Astrocyte (in vitro differentiated cells and primary cell): ENCODE data around the gene C19orf53. TPM values are rescaled to one million over a fixed set of nuclear protein-coding genes. Genes with fewer than 3 reads are reported as not detected.

Experiments used
- DNase-seq: peaks from one replicate; pipeline ENCODE4 v3.0.0-alpha.2; 2010; ENCODE audit warnings: low read depth
- FAIRE-seq: peaks from 2 replicates; lab custom pipeline; 2011; peaks lifted over from hg19 to GRCh38; lab: Jason Lieb, UNC
- H2AFZ ChIP-seq: 2 replicates; pipeline ENCODE4 v1.6.0; 2012; ENCODE audit warnings: low read depth, low read length, inconsistent platforms
- H3K27ac ChIP-seq: 2 replicates; pipeline ENCODE4 v1.5.1; 2011; ENCODE audit warnings: low read depth, low read length, inconsistent platforms
- H3K27me3 ChIP-seq: 2 replicates; pipeline ENCODE4 v1.6.0; 2011; ENCODE audit warnings: low read length, inconsistent platforms; ENCODE audit not compliant: insufficient read depth
- H3K36me3 ChIP-seq: 2 replicates; pipeline ENCODE4 v1.5.1; 2011; ENCODE audit warnings: low read length, inconsistent platforms; ENCODE audit not compliant: insufficient read depth
- H3K4me1 ChIP-seq: 2 replicates; pipeline ENCODE4 v1.5.1; 2011; ENCODE audit warnings: low read length, inconsistent platforms; ENCODE audit not compliant: insufficient read depth
- H3K4me2 ChIP-seq: 2 replicates; pipeline ENCODE4 v1.6.0; 2012; ENCODE audit warnings: low read length, inconsistent platforms
- H3K4me3 ChIP-seq: 2 replicates; pipeline ENCODE4 v1.5.1; 2011; ENCODE audit warnings: low read depth, mild to moderate bottlenecking, low read length, inconsistent platforms; ENCODE audit not compliant: insufficient read depth
- H3K79me2 ChIP-seq: 2 replicates; pipeline ENCODE4 v1.6.0; 2012; ENCODE audit warnings: mild to moderate bottlenecking, low read length, inconsistent platforms; ENCODE audit not compliant: insufficient read depth
- H3K9ac ChIP-seq: 2 replicates; pipeline ENCODE4 v1.6.0; 2012; ENCODE audit warnings: mild to moderate bottlenecking, low read length, inconsistent platforms
- H3K9me3 ChIP-seq: 2 replicates; pipeline ENCODE4 v1.5.1; 2012; ENCODE audit warnings: low read depth, mild to moderate bottlenecking, low read length, inconsistent platforms; ENCODE audit not compliant: insufficient read depth
- H4K20me1 ChIP-seq: 2 replicates; pipeline ENCODE4 v1.6.0; 2012; ENCODE audit warnings: low read length, inconsistent platforms; ENCODE audit not compliant: insufficient read depth
- H3K27ac Mint-ChIP-seq: one replicate; pipeline ENCODE4 v1.8.0; 2021; ENCODE audit warnings: mild to moderate bottlenecking, mixed read lengths; ENCODE audit not compliant: unreplicated experiment
- H3K27me3 Mint-ChIP-seq: one replicate; pipeline ENCODE4 v1.8.0; 2021; ENCODE audit warnings: low read depth, mixed read lengths; ENCODE audit not compliant: unreplicated experiment
- H3K36me3 Mint-ChIP-seq: one replicate; pipeline ENCODE4 v1.8.0; 2021; ENCODE audit warnings: low read depth, mixed read lengths; ENCODE audit not compliant: unreplicated experiment
- H3K4me1 Mint-ChIP-seq: one replicate; pipeline ENCODE4 v1.8.0; 2021; ENCODE audit warnings: low read depth, mixed read lengths; ENCODE audit not compliant: unreplicated experiment
- H3K4me3 Mint-ChIP-seq: one replicate; pipeline ENCODE4 v1.8.0; 2021; ENCODE audit warnings: mild to moderate bottlenecking, moderate library complexity, mixed read lengths; ENCODE audit not compliant: unreplicated experiment
- H3K9me3 Mint-ChIP-seq: one replicate; pipeline ENCODE4 v1.8.0; 2021; ENCODE audit warnings: mild to moderate bottlenecking, mixed read lengths; ENCODE audit not compliant: unreplicated experiment
- EZH2 ChIP-seq: IDR thresholded peaks from 2 replicates; pipeline ENCODE4 v1.6.1; 2012; ENCODE audit warnings: mild to moderate bottlenecking, low read length, inconsistent platforms; ENCODE audit not compliant: insufficient read depth
- total RNA-seq: library from RNA; stranded (reverse); gene quantifications from 2 replicates; pipeline ENCODE4 v1.2.1, GENCODE V29; 2021
- TF ChIP-seq, protein P1 (sequence below): IDR thresholded peaks from 2 replicates; pipeline ENCODE4 v1.5.1; 2011; ENCODE audit warnings: low read depth, mild to moderate bottlenecking, inconsistent platforms, low read length, moderate library complexity; ENCODE audit not compliant: insufficient read depth

Gene C19orf53
- total RNA-seq, 1 donor from 2014 or later = 138 TPM

DNA sequence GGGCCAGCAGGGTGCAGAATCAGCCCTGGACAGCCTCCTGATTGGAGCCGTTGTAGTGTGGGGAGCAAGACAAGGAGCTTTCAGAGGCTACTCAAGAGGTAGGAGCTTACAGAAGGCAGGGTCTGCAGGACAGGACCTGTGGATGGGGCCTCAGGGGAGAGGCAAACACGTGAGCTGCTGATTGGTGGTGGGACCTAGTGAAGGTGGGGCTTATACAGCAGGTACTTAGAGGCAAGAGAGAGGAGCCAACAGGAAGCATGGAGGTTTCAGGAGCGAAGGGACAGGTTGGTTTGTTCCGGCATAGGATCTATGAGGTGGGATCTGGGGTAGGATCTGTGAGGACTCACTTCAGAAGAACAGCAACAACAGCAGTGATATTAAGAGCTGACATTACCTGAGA is 53.4 kb downstream of the C19orf53 start:
- Histone ChIP-seq H3K36me3 (peaks cover 8% of the 10 kb centered on the region), H3K9ac (no peak overlapping the region), H3K79me2 (no peaks in the 10 kb centered on the region), H2AFZ (no peak overlapping the region), H3K4me1 (no peaks in the 10 kb centered on the region), H3K9me3 (no peaks in the 10 kb centered on the region), H3K27me3 (no peaks in the 10 kb centered on the region), H3K27ac (no peak overlapping the region), H3K4me3 (no peak overlapping the region), H4K20me1 (peaks cover 53% of the 10 kb centered on the region), H3K4me2 (no peak overlapping the region)
- Mint-ChIP-seq H3K4me1 (no peaks in the 10 kb centered on the region), H3K36me3 (peaks cover 23% of the 10 kb centered on the region), H3K27ac (no peak overlapping the region), H3K27me3 (no peaks in the 10 kb centered on the region), H3K9me3 (peaks cover 7% of the 10 kb centered on the region), H3K4me3 (no peak overlapping the region)
- TF ChIP-seq EZH2 = no peak
- TF ChIP-seq, protein P1, sequence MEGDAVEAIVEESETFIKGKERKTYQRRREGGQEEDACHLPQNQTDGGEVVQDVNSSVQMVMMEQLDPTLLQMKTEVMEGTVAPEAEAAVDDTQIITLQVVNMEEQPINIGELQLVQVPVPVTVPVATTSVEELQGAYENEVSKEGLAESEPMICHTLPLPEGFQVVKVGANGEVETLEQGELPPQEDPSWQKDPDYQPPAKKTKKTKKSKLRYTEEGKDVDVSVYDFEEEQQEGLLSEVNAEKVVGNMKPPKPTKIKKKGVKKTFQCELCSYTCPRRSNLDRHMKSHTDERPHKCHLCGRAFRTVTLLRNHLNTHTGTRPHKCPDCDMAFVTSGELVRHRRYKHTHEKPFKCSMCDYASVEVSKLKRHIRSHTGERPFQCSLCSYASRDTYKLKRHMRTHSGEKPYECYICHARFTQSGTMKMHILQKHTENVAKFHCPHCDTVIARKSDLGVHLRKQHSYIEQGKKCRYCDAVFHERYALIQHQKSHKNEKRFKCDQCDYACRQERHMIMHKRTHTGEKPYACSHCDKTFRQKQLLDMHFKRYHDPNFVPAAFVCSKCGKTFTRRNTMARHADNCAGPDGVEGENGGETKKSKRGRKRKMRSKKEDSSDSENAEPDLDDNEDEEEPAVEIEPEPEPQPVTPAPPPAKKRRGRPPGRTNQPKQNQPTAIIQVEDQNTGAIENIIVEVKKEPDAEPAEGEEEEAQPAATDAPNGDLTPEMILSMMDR = no peak
- no peak for DNase-seq
- no peak for FAIRE-seq

Other genes starting within 250 kb of the C19orf53 start
- 25.8 and 26.6 TPM in 2 replicates for gene MRI1, start 9.9 kb upstream of the C19orf53 start, total RNA-seq
- gene ZSWIM4, start 21.0 kb downstream of the C19orf53 start, total RNA-seq = 9.5 and 10.6 TPM in 2 replicates
- 1.1 and 2.9 TPM in 2 replicates for gene NANOS3, start 102.7 kb downstream of the C19orf53 start, total RNA-seq
- gene BRME1, start 131.7 kb downstream of the C19orf53 start, total RNA-seq = 0.68 and 0.91 TPM in 2 replicates
- gene CC2D1A, start 131.7 kb downstream of the C19orf53 start, total RNA-seq = 22.6 and 27.3 TPM in 2 replicates
- 3.3 and 3.7 TPM in 2 replicates for gene PODNL1, start 164.0 kb downstream of the C19orf53 start, total RNA-seq
- gene DCAF15, start 178.1 kb downstream of the C19orf53 start, total RNA-seq = 29.6 and 32.2 TPM in 2 replicates
- 11.8 and 13.0 TPM in 2 replicates for gene RFX1, start 231.9 kb downstream of the C19orf53 start, total RNA-seq